SJCRH30 (cell line): Measurements from ENCODE around the gene CLDN24. TPM values are rescaled to one million over a fixed set of nuclear protein-coding genes. Genes with fewer than 3 reads are reported as not detected.
A peak's percentile ranks its signal among the peaks of the same experiment; 100 is the strongest.

ENCODE experiments used
- DNase-seq, 2 experiments: peaks; one replicate each; pipeline ENCODE4 v3.0.0-alpha.2; 2015 to 2020
- H3K27ac ChIP-seq: fragments of 250-450 bp; sonication (Bioruptor Pico); 2 replicates; pipeline ENCODE4 v1.5.1; 2020; ENCODE audit warnings: mild to moderate bottlenecking, moderate library complexity
- H3K27me3 ChIP-seq: fragments of 250-450 bp; sonication (Bioruptor Pico); 2 replicates; pipeline ENCODE4 v1.5.1; 2020; ENCODE audit warnings: mild to moderate bottlenecking, moderate library complexity
- H3K36me3 ChIP-seq: fragments of 250-450 bp; sonication (Bioruptor Pico); 2 replicates; pipeline ENCODE4 v1.5.1; 2020; ENCODE audit warnings: mild to moderate bottlenecking, moderate library complexity
- H3K4me1 ChIP-seq: fragments of 250-450 bp; sonication (Bioruptor Pico); 2 replicates; pipeline ENCODE4 v1.5.1; 2020; ENCODE audit warnings: mild to moderate bottlenecking, moderate library complexity
- H3K4me3 ChIP-seq: fragments of 250-450 bp; sonication (Bioruptor Pico); 2 replicates; pipeline ENCODE4 v1.5.1; 2020; ENCODE audit warnings: mild to moderate bottlenecking, moderate library complexity
- H3K9me3 ChIP-seq: fragments of 250-450 bp; sonication (Bioruptor Pico); replicated peaks from 2 replicates; pipeline ENCODE4 v1.5.1; 2020; ENCODE audit warnings: mild to moderate bottlenecking, moderate library complexity
- total RNA-seq: library from RNA; depleted of rRNA; stranded (reverse); fragments of >200 nt; shearing (Covaris generic); gene quantifications from 2 replicates; pipeline ENCODE4 v1.2.3, GENCODE V29; 2014; rRNA removed

Gene CLDN24
- total RNA-seq, 1 experiment from 2014 or later, result not detected

GRCh38 chr4:183289688-183290087 is 32.5 kb downstream of the CLDN24 start:
- H3K9me3 ChIP-seq, result no peaks in the 10 kb centered on the region
- H3K4me1 ChIP-seq, result no peaks in the 10 kb centered on the region
- no peak overlapping the region for H3K4me3 ChIP-seq
- H3K36me3 ChIP-seq, result no peaks in the 10 kb centered on the region; the same call in 1 of the 2 replicates
- peak; percentile 13 to 14 for DNase-seq
- no peak overlapping the region for H3K27ac ChIP-seq
- H3K27me3 ChIP-seq, result no peaks in the 10 kb centered on the region

- no peaks in the 10 kb centered on the region for H3K4me1 ChIP-seq
- no peaks in the 10 kb centered on the region for H3K9me3 ChIP-seq
- no peaks in the 10 kb centered on the region for H3K27me3 ChIP-seq
- H3K4me3 ChIP-seq, result no peak overlapping the region
- H3K27ac ChIP-seq, result no peak overlapping the region
- peaks cover 2% of the 10 kb centered on the region; the same call in 1 of the 2 replicates for H3K36me3 ChIP-seq
- no peak for DNase-seq
Observed at GRCh38 chr4:183288955-183289354, 33.3 kb downstream of the CLDN24 start.

- no peak for DNase-seq
- Histone ChIP-seq H3K27me3 (no peaks in the 10 kb centered on the region), H3K27ac (no peak overlapping the region), H3K4me3 (no peak overlapping the region), H3K4me1 (no peaks in the 10 kb centered on the region), H3K9me3 (no peaks in the 10 kb centered on the region), H3K36me3 (peaks cover 2% of the 10 kb centered on the region; the same call in 1 of the 2 replicates)
Observed at GRCh38 chr4:183287677-183288076, 34.5 kb downstream of the CLDN24 start.

GRCh38 chr4:183287309-183287659 is 34.9 kb downstream of the CLDN24 start:
- Histone ChIP-seq H3K27ac (no peak overlapping the region), H3K9me3 (no peaks in the 10 kb centered on the region), H3K27me3 (no peaks in the 10 kb centered on the region), H3K4me1 (no peaks in the 10 kb centered on the region), H3K36me3 (peaks cover 2% of the 10 kb centered on the region; the same call in 1 of the 2 replicates), H3K4me3 (no peak overlapping the region)
- DNase-seq, result no peak

- Histone ChIP-seq H3K4me1 (no peaks in the 10 kb centered on the region), H3K27me3 (no peaks in the 10 kb centered on the region), H3K9me3 (no peaks in the 10 kb centered on the region), H3K36me3 (peaks cover 2% of the 10 kb centered on the region; the same call in 1 of the 2 replicates), H3K4me3 (no peak overlapping the region), H3K27ac (no peak overlapping the region)
- DNase-seq, result no peak
Observed at GRCh38 chr4:183286590-183287308, 35.5 kb downstream of the CLDN24 start.

- Histone ChIP-seq H3K27ac (no peak overlapping the region), H3K36me3 (peaks cover 2% of the 10 kb centered on the region; the same call in 1 of the 2 replicates)
Observed at GRCh38 chr4:183285886-183286285, 36.3 kb downstream of the CLDN24 start.

GRCh38 chr4:183284965-183285364 is 37.3 kb downstream of the CLDN24 start:
- Histone ChIP-seq H3K36me3 (peaks cover 2% of the 10 kb centered on the region; the same call in 1 of the 2 replicates), H3K9me3 (no peaks in the 10 kb centered on the region), H3K27ac (no peak overlapping the region), H3K27me3 (no peaks in the 10 kb centered on the region), H3K4me3 (no peak overlapping the region), H3K4me1 (no peaks in the 10 kb centered on the region)
- no peak for DNase-seq

More at GRCh38 chr4:183285886-183286285, 36.3 kb downstream of the CLDN24 start:
- Histone ChIP-seq H3K27me3 (no peaks in the 10 kb centered on the region), H3K9me3 (no peaks in the 10 kb centered on the region), H3K4me1 (no peaks in the 10 kb centered on the region), H3K4me3 (no peak overlapping the region)
- DNase-seq, result no peak

GRCh38 chr4:183284258-183284785 is 37.9 kb downstream of the CLDN24 start:
- DNase-seq, result no peak
- Histone ChIP-seq H3K27ac (no peak overlapping the region), H3K27me3 (no peaks in the 10 kb centered on the region), H3K4me1 (no peaks in the 10 kb centered on the region), H3K9me3 (no peaks in the 10 kb centered on the region), H3K36me3 (peaks cover 2% of the 10 kb centered on the region; the same call in 1 of the 2 replicates), H3K4me3 (no peak overlapping the region)

- peaks cover 23% of the 10 kb centered on the region for H3K36me3 ChIP-seq
- H3K9me3 ChIP-seq, result peaks cover 10% of the 10 kb centered on the region; the same call in 1 of the 2 replicates
- no peaks in the 10 kb centered on the region for H3K27me3 ChIP-seq
- no peak for DNase-seq
- no peak overlapping the region for H3K27ac ChIP-seq
- no peak overlapping the region for H3K4me3 ChIP-seq
- no peaks in the 10 kb centered on the region for H3K4me1 ChIP-seq
Observed at GRCh38 chr4:183276106-183276505, 46.1 kb downstream of the CLDN24 start.

- peaks cover 23% of the 10 kb centered on the region for H3K36me3 ChIP-seq
Observed at GRCh38 chr4:183272384-183272783, 49.8 kb downstream of the CLDN24 start.

More at GRCh38 chr4:183272384-183272783, 49.8 kb downstream of the CLDN24 start:
- peaks cover 10% of the 10 kb centered on the region; the same call in 1 of the 2 replicates for H3K9me3 ChIP-seq
- H3K27me3 ChIP-seq, result no peaks in the 10 kb centered on the region
- no peak for DNase-seq
- no peaks in the 10 kb centered on the region for H3K4me1 ChIP-seq
- no peak overlapping the region for H3K27ac ChIP-seq
- no peak overlapping the region for H3K4me3 ChIP-seq

Other genes with a start within 250 kb of the CLDN24 start
- 23.3 and 23.7 TPM in 2 replicates for gene WWC2, start 223.2 kb downstream of the CLDN24 start, total RNA-seq
- gene CLDN22, start 2.1 kb downstream of the CLDN24 start, total RNA-seq, result not detected in 2 replicates
- 19.2 and 19.5 TPM in 2 replicates for gene CDKN2AIP, start 122.2 kb upstream of the CLDN24 start, total RNA-seq
- gene ING2, start 182.6 kb upstream of the CLDN24 start, total RNA-seq, result 11.6 and 11.8 TPM in 2 replicates